ENCODE measurements around the gene ARHGAP42.

The ARHGAP42 gene

DNA sequence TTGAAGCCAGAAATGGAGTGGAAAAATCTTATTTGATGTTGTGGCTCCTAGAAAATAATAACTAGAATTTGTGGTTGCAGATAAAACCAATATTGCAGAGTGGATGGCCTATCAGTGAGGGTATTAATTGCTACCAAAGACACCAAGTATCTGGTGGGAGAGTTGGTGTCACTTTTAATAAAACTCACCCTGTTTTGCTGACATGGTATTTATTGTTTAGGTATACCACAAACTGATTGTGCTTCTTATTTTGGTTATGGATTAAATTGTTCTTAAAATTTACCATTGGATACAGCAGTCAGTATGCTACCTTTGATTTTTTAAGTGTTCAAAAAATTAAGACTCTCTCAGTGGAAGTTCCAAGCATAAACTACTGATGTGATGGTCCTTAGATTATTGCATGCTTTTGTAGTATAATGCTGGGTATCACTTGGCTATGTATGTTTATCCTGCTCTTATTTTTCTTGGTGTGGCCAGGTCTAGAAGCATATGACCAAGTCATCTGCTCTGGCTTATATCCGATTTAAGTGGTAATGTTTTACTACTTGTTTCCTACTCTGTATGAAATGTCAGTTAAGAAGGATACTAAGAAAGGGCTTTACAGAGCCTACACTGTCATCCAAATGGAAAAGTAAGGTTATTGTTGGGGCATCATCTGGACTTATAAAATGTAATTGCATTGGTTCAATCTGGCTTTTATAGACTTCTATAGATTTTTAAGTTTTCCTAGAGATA lies 101.6 kb downstream of the ARHGAP42 start:
- H3K27ac ChIP-seq: no peak overlapping the region
- DNase-seq (ENCODE audit: low read depth, low spot score): no peak

- H3K27ac ChIP-seq: no peak overlapping the region
- DNase-seq (ENCODE audit: low read depth, low spot score): no peak
Measured at GRCh38 chr11:100789500-100789899, 102.4 kb downstream of the ARHGAP42 start.

- DNase-seq (ENCODE audit: low read depth, low spot score): no peak
- no peak overlapping the region for H3K27ac ChIP-seq
Measured at GRCh38 chr11:100790073-100790472, 103.0 kb downstream of the ARHGAP42 start.

DNA sequence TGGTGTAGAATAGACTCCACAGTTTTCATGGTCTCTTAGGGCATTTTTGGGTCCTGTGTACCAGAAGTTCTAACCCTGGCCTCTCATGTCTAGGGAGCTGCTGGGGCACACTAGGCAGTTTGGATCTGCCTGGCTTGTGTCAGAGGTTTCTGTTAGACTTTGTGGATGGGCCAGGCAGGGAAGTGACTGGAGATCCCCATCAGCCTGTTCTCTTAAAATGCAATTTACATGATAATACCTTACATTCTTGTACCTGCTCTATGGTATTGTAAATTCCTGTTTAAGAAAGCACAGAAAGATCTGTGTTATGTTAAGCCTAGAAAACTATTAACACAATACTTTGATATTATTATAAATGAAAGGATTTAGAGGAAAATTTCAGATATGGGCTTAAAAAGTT lies 104.0 kb downstream of the ARHGAP42 start:
- DNase-seq (ENCODE audit: low read depth, low spot score): no peak
- H3K27ac ChIP-seq: no peak overlapping the region

- DNase-seq (ENCODE audit: low read depth, low spot score): no peak
Measured at GRCh38 chr11:100791860-100792259, 104.8 kb downstream of the ARHGAP42 start.

GRCh38 chr11:100793525-100793924 lies 106.4 kb downstream of the ARHGAP42 start:
- no peak for DNase-seq (ENCODE audit: low read depth, low spot score)
- no peak overlapping the region for H3K27ac ChIP-seq

More at GRCh38 chr11:100791860-100792259, 104.8 kb downstream of the ARHGAP42 start:
- no peak overlapping the region for H3K27ac ChIP-seq

GRCh38 chr11:100794446-100794845 lies 107.4 kb downstream of the ARHGAP42 start:
- H3K27ac ChIP-seq: no peak overlapping the region
- DNase-seq (ENCODE audit: low read depth, low spot score): no peak

DNA sequence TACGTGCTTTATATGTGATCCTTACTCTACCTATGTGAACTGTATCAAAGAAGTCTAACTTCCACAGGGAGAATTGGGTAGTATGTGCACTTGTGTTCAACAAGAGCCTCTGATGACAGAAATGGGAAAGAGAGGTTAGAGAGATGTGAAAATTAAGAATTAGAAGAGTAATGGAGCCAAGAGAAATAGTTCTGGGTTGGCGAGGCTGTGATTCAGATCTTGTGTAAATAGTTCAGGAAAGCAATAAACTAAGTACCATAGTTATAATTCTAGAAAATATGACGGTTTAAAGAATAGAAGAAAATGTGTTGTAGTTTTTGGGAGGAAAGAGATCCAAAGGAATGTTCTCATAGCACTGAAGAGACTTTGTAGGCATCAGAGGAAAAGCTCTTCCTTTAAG lies 112.4 kb downstream of the ARHGAP42 start:
- H3K27ac ChIP-seq: no peak overlapping the region
- no peak for DNase-seq (ENCODE audit: low read depth, low spot score)

DNA sequence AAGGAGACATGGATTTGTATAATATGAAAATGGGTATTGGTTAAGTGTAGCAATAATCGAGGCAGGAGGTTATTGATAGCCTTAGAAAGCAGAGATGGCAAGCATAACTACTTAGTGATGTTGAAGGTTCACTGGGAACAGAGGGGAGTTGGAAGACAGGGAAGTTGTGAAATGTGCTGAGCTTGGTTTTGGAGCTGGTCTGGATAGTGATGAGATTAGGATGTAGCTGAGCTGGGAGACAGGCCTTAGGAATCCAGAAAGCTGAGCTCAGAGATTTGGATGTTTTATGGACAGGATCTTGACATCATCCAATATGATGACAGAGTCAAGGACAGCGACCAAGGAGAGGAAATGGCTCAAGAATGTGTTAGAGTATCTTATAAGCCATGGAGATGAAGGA lies 113.1 kb downstream of the ARHGAP42 start:
- no peak for DNase-seq (ENCODE audit: low read depth, low spot score)

DNA sequence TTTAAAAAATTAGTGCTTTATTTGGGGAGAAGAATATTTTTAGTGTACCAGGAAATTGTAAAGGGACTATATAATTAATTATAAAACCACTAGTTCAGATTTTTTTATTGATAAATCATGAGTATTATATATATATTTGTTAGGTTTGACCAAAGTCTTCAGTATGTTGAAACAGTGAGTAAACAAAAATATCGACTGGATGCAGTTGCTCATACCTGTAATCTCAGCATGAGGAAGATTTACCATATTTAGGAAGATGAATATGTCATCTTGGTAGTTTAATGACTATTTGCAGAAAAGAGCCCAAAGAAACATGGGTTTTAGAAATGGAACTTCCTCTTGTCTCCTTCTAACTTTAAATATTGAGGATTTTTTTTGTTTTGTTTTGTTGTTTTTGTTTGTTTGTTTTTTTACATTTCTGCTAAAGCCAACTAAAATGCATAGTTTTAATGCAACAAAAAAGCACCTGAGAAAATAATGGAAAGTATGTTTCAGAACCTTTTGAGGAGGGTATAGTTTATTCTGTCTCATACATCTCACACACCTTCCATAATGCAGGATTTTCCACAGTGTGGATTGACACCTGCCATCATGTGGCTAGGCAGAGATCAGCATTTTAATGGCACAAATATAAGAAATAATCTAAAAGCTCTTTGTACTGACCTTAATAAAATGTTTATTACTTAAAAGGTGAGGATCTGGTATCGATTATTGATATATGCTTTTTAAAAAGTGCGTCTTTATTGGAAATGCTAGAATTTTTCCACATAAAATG lies 114.3 kb downstream of the ARHGAP42 start:
- DNase-seq (ENCODE audit: low read depth, low spot score): no peak
- H3K27ac ChIP-seq: no peak overlapping the region

More for the DNA sequence above, 113.1 kb downstream of the ARHGAP42 start:
- no peak overlapping the region for H3K27ac ChIP-seq

DNA sequence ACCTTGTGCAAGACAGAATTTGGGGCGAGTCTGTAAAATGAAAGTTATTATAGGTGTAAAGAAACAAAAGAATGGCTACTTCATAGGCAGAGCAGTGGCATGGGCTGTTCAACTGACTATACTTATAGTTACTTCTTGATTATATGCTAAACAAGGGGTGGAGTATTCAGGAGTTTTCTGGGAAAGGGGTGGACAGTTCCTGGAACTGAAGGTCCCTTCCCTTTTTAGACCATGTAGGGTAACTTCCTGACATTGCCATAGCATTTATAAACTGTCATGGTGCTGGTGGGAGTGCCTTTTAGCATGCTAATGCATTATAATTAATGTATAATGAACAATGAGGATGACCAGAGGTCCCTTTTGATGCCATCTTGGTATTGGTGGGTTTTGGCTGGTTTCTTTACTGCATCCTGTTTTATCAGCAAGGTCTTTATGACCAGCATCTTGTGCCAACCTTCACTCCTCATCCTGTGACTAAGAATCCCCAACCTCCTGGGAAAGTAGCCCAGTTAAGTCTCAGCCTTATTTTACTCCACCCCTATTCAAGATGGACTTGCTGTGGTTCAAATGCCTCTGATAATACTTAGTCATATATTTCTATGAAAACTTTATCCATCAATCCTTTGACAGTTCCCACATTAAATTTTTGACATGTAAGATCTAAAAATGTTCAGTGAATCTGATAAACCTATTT lies 118.6 kb downstream of the ARHGAP42 start:
- no peak overlapping the region for H3K27ac ChIP-seq
- DNase-seq (ENCODE audit: low read depth, low spot score): no peak

DNA sequence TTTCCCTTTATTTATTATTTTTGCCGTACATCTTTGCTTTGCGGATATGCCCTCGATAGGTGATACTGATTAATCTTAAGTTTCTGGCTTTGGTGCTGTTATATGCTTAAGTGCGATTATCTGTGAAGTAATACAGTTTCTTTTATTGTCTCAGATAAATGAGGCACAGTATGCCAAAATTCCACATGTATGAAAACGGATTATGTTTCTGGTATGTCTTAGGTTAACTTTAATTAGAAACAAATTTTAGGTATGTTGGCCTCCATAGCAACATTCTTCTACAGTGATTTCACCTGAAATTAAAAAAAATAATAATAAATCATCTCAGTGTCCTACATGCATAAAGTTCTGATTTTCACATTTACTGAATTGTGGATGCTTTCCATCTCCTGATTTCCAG lies 119.2 kb downstream of the ARHGAP42 start:
- no peak overlapping the region for H3K27ac ChIP-seq
- no peak for DNase-seq (ENCODE audit: low read depth, low spot score)

DNA sequence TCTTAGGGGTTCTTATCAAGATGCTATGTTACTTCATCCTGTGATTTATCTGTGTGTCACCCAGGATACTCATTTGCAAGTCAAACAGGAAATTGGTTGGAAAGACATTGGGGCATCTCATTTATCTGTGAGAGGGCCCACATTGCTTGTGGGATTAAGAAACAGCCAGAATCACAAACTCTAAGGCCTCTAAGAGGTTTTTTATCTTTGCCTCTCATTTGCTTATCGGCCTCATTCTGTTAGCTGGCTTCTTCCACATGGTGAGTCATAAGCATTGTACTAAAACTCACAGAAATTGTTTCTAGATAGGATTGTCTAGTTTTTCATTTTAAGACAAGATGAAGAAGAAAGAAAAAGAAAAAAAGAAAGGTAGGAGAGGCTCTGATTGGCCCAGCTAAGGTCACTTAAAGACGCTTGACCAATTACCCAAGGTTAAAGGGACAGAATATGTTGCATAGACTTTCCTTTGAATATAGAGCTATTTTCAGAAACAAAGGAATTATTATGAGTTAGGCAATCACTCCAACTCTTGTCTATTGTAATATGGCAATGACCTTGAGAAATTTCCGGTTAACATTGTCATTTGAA lies 121.9 kb downstream of the ARHGAP42 start:
- peak overlapping the region; percentile 53 for H3K27ac ChIP-seq
- no peak for DNase-seq (ENCODE audit: low read depth, low spot score)

DNA sequence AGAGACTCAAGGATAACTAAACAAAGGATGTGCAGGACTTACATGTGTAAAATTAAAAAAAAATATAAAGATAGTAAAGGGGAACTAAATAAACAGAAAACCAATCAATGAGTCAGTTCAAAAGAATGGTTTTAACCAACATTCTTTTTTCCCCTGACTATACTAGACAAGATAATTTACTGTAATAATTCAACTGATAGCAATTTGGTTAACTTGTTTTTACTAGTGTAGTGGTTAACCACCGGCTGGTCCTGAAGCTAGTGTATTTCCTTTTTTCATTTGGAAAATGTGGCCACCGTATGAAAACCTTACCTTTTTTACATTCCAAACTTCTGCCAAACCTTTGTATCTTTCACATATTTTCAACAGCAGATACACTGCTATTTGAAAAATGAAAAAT lies 123.1 kb downstream of the ARHGAP42 start:
- DNase-seq (ENCODE audit: low read depth, low spot score): no peak
- peak overlapping the region; percentile 26 for H3K27ac ChIP-seq

DNA sequence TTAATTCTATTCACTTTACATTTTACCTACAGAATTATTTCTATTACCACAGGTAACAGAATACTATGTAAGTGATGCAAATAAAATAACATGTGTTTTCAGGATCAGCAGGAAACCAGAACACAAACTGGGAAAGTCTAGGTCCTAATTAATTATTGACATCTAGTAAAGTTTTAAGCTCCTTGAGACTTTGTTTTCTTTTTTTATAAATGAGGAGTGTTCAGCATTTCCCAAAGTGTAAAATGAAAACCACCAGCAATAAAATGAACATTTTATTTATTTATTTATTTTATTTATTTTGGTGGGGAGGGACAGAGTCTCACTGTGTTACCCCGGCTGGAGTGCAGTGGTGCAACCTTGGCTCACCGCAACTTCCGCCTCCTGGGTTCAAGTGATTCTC lies 123.6 kb downstream of the ARHGAP42 start:
- DNase-seq (ENCODE audit: low read depth, low spot score): no peak
- peak overlapping the region; percentile 26 for H3K27ac ChIP-seq

GRCh38 chr11:100812517-100812916 lies 125.4 kb downstream of the ARHGAP42 start:
- DNase-seq (ENCODE audit: low read depth, low spot score): no peak
- no peak overlapping the region for H3K27ac ChIP-seq

DNA sequence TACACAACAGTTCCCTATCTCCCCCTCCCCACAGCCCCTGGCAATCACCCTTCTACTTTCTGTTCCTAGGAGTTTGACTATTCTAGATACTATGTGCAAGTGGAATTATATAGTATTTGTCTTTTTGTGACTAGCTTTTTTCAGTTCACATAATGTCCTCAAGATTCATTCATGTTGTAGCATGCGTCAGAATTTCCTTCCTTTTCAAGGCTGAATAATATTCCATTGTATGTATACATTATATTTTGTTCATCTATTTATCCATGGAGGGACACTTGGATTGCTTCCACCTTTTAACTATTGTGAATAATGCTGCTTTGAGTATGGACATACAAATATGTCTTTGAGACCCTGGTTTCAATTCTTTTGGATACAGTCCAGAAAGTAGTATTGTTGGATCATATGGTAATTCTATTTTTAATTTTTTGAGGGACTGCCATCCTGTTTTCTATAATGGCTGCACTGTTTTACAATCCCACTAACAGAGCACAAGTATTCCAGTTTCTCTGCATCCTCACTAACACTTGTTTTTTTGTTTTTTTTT lies 128.8 kb downstream of the ARHGAP42 start:
- no peak overlapping the region for H3K27ac ChIP-seq
- DNase-seq (ENCODE audit: low read depth, low spot score): no peak

- H3K27ac ChIP-seq: no peak overlapping the region
- no peak for DNase-seq (ENCODE audit: low read depth, low spot score)
Measured at GRCh38 chr11:100816823-100817222, 129.7 kb downstream of the ARHGAP42 start.

- no peak overlapping the region for H3K27ac ChIP-seq
- DNase-seq (ENCODE audit: low read depth, low spot score): no peak
Measured at GRCh38 chr11:100817620-100818019, 130.5 kb downstream of the ARHGAP42 start.

DNA sequence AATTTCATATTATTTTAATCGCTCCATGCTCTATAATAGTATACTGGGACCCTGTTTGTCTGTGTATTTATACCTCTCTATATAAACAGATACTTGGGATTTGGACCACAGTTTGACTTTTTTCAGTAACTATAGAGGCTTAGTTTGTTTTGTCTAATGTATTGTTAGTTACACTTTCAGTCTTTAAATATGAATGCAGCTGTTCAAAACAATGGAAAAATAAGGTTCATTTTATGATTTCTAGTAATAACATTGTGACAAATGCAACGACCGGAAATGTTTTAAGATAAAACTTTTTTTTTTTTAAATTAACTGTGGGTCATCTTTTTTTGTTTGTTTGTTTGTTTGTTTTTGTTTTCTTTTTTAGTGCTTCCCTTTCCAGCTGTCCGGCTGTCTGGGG lies 133.5 kb downstream of the ARHGAP42 start:
- no peak for DNase-seq (ENCODE audit: low read depth, low spot score)
- no peak overlapping the region for H3K27ac ChIP-seq

All from epithelial cell of prostate (primary cell).